Prostate gland (tissue), 2 donors: ENCODE results near the gene BANK1.

ENCODE experiments used
- POLR2A ChIP-seq: fragments of 450-650 bp; IDR thresholded peaks from one replicate; pipeline ENCODE4 v1.6.1; 2016; ENCODE audit warnings: antibody characterized with exemption, mild to moderate bottlenecking
- TF ChIP-seq, protein P1 (sequence below), 4 experiments: fragments of 200-600 bp in 2 of 4; fragments of 450-650 bp in 2 of 4; sonication (generic) in 2 of 4; IDR thresholded peaks; 1 replicate in 3 of 4; 2 replicates in 1 of 4; pipeline ENCODE4 v1.5.1; 2016 to 2019; ENCODE audit warnings: antibody characterized with exemption in 4 of 4, mild to moderate bottlenecking in 2 of 4, moderate library complexity in 2 of 4

GRCh38 chr4:101824500-101824899 is 34.0 kb downstream of the BANK1 start:
- TF ChIP-seq, protein P1, sequence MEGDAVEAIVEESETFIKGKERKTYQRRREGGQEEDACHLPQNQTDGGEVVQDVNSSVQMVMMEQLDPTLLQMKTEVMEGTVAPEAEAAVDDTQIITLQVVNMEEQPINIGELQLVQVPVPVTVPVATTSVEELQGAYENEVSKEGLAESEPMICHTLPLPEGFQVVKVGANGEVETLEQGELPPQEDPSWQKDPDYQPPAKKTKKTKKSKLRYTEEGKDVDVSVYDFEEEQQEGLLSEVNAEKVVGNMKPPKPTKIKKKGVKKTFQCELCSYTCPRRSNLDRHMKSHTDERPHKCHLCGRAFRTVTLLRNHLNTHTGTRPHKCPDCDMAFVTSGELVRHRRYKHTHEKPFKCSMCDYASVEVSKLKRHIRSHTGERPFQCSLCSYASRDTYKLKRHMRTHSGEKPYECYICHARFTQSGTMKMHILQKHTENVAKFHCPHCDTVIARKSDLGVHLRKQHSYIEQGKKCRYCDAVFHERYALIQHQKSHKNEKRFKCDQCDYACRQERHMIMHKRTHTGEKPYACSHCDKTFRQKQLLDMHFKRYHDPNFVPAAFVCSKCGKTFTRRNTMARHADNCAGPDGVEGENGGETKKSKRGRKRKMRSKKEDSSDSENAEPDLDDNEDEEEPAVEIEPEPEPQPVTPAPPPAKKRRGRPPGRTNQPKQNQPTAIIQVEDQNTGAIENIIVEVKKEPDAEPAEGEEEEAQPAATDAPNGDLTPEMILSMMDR (IDR thresholded peaks at IDR 0.05), result no peak
- no peak for TF ChIP-seq POLR2A
